ENCODE data around the gene LY9. TPM values are rescaled to one million over a fixed set of nuclear protein-coding genes. Genes with fewer than 3 reads are reported as not detected.

The LY9 gene
- polyA plus RNA-seq, 10 donors, result 0.04 to 5.1 (median 0.24) TPM

DNA sequence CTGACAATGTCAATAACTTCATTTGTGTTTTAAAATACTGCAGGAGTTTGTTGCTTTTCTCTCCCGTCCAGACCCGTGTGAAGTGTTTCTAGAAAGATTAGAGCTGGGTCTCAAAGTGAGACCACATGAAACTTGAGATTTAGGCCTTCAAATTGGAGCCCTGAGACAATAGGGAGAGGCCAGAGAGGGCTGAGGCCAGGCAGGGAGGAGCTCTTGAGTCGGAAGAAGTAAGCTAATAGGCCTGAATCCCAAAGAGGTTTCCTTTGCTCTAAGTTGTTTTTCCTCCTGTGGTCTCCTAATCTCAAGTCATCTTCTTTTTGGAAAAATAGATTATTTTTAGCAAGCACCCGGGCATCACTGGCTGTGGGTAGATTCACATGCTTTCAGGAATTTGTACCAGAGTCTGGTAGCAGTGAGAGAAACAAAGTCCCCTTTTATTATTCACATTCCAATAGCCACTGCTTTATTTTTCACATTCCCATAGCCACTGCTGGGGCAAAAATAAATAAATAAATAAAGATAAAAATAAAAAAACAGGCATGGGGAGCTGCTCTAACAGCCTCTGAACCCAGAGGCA, 41.1 kb downstream of the LY9 start:
- no peak for DNase-seq

DNA sequence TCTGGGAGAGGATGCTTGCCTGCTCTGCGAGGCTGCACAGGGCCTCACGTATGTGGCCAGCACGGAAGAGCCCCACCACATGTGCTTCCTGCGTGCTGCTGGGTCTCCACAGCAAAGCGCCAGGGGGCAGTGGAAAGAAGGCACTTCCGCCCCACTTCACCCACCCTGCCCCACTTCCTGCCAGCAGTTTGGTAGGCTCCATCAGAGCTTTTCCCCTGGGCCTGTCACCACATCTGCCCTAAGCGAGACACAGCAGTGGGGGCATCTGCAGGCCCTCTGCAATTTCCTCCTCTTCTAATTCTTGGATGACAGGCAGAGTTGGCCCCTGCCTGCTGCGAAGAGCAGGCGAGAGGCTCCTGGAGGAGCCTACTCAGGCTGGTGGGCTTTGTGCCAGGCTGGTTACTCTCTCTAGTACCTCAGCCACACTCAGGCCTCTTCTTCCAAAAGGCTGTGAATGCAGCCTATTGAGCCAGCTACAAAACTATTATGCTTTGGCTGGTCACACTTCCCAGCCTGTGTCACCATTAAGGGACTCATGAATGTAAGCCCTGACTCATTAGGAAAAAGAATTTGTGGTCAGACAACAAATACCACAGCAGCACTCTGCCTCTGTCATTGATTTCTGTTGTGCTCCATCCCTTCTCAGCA, 41.7 kb downstream of the LY9 start:
- DNase-seq, result peak in 2 of 3 donors; percentile 16 to 26

GRCh38 chr1:160838888-160839287, 42.9 kb downstream of the LY9 start:
- no peak for DNase-seq

- no peak for DNase-seq
Measured at GRCh38 chr1:160839746-160840145, 43.8 kb downstream of the LY9 start.

DNA sequence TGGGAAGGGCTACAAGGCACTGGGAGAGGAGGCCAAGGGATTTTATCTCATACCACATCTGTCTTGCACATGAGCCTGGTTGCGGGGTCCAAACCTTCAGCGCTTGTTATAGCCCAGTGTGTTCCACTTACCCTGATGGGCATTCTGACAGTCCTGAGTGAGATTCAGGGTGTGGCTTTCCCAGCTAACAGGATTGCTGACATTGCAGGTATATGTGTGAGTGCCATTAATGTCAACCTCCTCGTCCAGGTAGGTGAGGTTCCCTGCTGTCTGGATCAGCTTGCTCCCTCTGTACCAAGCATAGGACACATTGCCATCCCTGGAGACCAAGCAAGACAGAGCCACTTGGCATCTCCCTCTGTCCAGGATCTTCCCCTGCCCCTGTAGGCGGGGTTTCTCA, 45.1 kb downstream of the LY9 start:
- no peak for DNase-seq

- no peak for DNase-seq
Measured at GRCh38 chr1:160844447-160845232, 48.7 kb downstream of the LY9 start.

GRCh38 chr1:160846281-160846680, 50.3 kb downstream of the LY9 start:
- no peak for DNase-seq

DNA sequence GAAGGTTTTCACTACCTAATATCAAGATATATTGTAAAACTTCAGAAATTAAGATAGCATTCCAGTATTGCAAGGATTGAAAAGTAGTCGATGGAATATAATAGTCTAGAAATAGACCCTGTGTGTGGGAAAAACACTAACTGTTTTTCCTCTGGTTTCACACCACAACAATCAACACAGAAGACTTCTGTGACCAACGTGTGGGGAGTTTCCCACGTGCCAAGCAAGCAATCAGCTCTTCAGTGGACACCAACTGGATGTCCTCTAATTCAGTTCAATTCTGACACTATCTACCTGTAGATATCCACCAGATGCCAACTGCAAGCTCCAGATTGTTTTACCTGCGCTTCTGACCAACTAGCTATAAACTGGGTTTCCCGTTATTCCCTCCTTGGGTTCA, 54.6 kb downstream of the LY9 start:
- DNase-seq, result no peak

- no peak for DNase-seq
Measured at GRCh38 chr1:160850993-160851392, 55.0 kb downstream of the LY9 start.

GRCh38 chr1:160853014-160853413, 57.0 kb downstream of the LY9 start:
- DNase-seq, result no peak

DNA sequence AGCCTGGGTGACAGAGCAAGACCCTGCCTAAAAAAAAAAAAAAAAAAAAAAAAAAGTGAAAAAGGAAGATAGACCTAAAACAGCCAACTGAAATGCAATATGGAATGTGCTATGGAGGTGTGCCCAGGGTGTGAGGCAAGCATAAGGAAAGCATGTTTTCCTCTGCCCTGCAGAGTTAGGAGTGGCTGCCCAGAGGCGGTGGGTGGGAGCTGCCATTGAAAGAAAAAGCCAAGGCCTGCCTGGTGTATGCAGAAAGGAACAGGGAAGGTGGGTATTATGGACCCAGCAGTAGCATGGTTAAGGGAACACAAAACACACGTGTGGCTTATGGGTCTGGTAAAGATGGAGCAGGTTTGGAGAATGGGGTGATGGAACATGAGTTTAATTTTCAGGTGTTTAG, 57.8 kb downstream of the LY9 start:
- DNase-seq, result no peak

GRCh38 chr1:160855181-160855981, 59.4 kb downstream of the LY9 start:
- DNase-seq, result no peak

- DNase-seq, result peak in 1 of 3 donors; percentile 15
Measured at GRCh38 chr1:160858097-160858496, 62.1 kb downstream of the LY9 start.

- DNase-seq, result no peak
Measured at GRCh38 chr1:160858507-160858906, 62.5 kb downstream of the LY9 start.

- DNase-seq, result no peak
Measured at GRCh38 chr1:160859166-160859565, 63.2 kb downstream of the LY9 start.

GRCh38 chr1:160860840-160861505, 65.0 kb downstream of the LY9 start:
- no peak for DNase-seq

- no peak for DNase-seq
Measured at GRCh38 chr1:160862203-160863060, 66.5 kb downstream of the LY9 start, which contains the start of gene CD244. Gene CD244 (minus strand): TSS chr1:160862887. CDS start chr1:160862677, 210 bp downstream.

DNA sequence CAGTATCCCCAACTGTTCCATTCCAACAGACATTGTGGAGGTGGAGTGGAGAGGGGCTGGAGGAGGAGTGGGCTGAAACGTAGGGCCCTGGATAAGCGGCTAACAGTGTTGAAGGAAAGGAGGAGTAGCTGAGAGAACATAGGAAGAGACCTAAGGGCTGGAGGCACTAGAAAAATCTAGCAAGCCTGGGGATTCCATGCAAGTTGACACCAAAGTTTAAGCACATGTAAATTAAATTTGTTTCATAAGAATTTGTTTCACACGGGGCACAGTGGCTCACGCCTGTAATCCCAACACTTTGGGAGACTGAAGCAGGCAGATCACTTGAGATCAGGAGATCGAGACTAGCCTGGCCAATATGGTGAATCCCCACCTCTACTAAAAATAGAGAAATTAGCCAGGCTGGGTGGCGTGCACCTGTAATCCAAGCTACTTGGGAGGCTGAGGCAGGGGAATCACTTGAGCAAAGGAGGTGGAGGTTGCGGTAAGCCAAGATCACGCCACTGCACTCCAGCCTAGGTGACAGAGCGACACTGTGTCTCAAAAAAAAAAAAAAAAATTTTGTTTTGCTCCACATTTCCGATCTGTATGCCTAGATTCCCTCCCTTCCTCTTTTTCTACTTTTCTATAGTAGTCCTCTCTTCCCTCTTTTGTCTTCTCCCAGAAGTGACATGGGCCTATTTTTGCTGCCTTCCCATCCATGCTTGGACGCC, 67.2 kb downstream of the LY9 start:
- no peak for DNase-seq

DNA sequence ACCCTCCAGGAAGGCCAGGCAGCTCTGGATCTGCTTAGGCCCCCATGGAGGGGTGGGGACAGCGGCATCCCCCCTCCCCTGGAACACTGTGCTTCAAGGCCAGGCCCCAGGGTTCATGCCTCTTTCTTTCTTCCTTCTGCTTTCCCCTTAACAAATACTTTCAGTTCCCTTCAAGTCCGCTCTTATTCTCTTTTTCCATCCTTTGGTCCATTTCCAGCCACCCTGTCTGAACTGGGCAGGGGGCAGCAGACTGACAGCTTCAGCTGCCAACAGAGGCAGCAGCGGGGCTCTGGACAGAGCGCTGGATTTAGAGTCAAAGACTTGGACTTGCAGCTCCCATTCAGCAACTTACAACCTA, 67.8 kb downstream of the LY9 start:
- DNase-seq, result peak; percentile 2 to 48 (median 6)

DNA sequence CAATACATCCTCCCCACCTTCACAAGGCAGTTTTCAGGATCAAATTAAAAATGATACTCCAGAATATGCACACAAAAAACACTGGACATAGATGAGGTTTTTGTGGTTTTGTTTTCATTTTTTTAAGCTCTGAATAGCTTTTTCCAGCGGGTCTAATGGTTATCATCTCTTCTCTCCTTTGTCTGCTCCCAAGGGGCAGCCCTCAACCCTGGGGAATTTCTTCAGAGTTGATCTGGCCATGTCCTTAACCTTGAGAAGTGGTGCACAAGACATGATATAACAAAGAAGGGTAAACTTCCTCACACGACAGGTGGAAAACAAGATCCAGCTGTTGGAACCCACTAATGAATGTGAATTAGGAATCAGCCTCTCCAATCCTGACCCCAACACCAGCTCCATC, 68.2 kb downstream of the LY9 start:
- DNase-seq, result no peak

Measured in muscle of back (tissue), 11 donors.